ENCODE measurements around the gene KDF1. TPM values are rescaled to one million over a fixed set of nuclear protein-coding genes. Genes with fewer than 3 reads are reported as not detected.

The KDF1 gene
- total RNA-seq, 1 donor from 2014 or later = not detected

DNA sequence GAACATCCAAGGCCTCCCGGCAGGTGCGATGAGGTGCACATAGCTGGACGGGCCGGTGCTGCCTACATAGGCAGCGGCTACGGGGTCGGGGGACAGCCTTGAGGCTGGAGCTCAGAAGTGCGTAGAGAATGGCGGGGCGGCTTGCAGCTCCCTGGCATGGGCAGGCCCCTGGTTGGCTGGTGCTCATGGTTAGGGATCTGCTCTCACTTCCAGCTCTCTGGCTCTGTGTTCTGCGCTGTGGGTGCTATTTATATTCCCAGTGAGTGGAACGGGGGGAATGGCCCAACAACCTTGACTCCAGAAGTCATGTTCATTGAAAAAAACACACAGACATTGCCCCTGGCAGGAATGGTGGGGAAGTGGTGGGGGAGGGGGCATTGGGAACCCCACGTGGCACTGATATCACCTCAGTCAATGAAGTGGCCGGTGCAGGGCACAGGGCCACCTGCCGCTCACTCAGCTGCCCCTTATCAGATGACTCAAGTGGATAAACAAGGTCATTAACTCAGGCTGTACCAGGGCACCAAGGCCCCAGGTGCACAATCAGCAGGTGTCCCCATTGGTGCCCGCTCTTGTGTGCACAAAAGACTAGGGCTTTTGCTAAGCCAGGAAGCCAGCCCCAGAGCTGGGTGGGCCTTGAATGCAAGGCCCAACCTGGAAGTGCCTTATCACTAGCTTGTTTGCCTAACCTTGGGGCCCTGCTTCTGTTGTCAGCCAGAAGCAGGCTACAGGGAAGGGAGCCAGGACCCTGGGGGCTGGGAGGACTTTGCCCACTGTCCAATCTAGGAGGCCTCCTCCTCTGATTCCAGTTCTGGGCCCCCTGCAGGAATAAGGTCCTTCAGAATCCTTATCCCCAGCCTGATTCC lies 46.3 kb downstream of the KDF1 start, which contains the start of gene NR0B2:
TSS of gene NR0B2 (minus strand) at position 222 of the 866 bp plus-strand sequence. CDS start at position 187, 35 bp downstream.
- no peak for DNase-seq

DNA sequence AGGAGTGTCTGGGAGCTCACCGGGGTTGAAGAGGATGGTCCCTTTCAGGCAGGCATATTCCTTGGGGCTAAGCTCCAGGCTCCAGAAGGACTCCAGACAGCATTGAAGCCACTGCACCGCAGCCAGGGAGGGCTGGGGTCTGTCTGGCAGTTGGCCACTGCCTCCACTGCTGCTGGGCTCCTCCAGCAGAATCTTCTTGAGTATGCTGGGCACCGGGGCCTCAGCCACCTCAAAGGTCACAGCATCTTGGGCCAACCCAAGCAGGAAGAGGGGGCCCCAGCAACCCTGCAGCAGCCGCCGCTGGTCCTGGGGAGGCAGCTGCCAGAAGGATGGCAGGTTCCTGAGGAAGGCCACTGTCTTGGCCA lies 46.9 kb downstream of the KDF1 start:
- no peak for DNase-seq

DNA sequence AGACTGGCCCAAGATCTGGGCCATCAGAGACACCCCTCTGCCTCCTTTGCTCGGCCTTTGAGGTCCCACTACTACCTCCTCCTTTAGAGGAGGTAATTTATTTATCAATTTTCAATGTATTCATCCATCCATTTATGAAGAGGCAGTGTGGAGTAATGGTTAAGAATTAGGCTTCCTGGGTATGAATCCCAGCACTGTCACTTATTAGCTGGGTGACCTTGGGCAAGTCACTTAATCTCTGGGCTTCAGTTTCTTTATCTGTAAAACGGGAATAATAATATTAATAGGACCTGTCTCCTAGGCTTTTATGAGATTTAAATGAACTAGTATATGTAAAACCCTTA lies 48.1 kb downstream of the KDF1 start:
- no peak for DNase-seq

DNA sequence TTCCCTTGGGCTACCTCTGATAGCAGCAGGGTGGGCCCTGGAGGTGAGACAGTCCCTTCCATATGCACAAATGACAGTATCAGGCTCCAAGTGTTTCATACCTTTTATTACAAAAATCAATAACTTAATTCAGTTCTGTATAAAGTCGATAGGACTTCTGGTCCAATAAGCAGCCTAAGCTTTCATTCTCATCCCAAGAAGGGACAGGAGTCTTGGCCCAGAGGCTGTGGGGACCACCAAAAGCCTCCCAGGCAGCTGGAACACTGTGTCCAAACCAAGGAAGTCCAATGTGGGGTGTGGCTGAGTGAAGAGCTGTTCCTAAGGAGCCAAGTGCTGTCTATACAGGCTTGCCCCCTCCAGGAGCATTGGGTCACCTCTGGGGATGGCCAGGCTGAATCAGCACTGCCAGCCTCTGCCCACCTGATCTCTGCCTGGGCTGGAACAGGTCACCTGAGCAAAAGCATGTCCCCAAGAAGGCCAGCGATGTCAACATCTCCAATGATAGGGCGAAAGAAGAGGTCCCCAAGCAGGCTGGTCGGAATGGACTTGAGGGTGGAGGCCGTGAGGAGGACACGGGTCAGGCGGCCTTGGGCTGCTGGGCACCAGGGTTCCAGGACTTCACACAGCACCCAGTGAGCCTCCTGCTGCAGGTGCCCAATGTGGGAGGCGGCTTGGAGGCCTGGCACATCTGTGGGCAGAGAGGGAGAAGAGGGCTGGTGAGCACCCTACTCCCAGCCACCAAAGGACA lies 48.7 kb downstream of the KDF1 start:
- DNase-seq = no peak

DNA sequence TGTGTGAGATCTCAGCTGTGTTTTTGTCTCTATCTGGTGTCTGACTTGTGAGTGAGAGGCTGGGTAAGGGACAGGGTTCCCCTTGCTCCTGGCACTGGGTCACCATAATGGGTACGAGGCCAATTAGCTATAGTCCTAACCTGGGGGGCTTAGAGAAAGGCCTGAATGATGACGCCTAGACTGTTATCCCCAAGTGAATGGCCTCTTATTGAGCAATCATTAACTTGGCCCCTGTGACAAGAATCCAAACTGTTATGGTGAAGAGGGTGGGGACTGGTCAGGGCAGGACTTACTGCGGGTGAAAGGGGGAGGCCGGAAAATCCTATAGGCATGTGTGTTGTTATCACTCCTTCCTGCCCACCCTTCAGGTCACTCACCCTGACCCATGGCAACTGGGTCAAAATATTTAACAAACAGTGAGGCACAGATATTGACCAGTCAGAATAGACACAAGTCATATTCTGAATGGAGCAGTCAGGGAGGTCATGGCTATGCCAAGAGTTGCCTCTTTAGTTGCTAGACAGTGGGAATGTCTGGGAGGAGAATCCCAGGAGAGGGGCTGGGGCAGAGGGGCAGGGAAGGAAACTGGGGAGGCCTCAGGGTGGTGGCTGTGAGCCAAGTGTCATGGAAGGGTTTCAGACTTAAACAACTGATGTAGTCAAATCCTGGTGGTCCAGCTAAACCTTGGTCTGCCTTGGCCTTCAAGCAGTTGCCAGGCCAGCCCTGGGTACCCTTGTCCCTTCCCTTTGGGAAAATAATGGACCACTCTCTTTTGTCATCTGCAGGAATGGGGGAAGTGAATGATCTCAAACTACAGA lies 49.7 kb downstream of the KDF1 start:
- DNase-seq = no peak

DNA sequence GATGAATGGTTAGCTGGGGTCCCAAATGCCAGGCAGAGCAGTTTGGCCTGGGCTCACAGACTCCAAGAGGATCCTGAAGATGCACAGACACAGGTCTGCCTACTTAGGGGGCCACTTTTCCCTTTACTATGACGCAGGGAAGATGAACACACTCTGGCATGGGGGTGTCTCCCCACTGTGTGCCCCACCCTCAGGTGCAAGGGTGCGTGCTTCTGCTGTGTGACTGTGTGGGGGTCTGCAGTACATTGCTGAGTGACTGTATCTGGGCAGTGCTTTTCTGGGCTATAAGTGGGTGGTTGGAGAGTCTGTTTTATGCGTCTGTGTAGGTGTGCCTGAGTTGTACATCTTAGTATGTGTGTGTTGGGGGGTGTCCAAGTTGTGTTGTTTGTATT lies 50.3 kb downstream of the KDF1 start:
- DNase-seq = no peak

DNA sequence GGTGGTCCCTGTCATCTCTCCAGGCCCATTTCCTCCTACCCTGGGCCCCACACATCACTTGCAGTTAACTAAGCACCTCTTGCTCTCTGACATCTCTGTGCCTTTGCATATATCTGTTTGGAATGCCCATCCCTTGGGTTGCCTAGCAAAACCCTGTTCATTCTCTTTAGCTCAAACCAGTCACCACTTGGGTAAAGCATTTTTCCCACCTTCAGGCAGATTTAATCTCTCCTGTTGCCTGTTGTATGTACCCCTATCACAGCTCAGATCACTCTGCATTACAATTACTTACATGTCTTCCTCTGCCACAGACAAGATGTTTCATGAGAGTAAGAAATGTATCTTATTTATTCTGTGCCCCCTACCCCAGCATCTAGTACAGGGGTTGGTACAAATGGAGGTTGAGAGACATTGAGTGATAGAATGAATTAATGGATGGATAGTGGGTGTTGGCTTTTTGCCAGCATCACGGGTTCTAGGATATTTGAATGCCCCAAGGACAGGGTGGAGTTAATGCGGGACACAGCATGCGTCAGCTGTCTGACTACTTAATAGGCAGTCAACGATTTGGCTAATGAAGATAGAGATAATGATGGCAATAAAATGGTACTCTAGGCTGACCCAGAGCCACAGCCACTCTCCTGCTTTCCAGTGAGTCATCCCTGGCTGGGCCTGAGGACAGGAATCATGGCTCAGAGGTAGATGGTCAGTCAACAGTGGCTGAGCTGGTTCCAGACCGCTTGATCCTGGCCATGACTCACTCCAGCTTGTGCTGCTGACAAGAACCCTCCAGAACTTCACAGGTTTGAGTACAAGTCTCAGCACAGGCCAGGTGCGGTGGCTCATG lies 53.0 kb downstream of the KDF1 start:
- peak; percentile 69 for DNase-seq

DNA sequence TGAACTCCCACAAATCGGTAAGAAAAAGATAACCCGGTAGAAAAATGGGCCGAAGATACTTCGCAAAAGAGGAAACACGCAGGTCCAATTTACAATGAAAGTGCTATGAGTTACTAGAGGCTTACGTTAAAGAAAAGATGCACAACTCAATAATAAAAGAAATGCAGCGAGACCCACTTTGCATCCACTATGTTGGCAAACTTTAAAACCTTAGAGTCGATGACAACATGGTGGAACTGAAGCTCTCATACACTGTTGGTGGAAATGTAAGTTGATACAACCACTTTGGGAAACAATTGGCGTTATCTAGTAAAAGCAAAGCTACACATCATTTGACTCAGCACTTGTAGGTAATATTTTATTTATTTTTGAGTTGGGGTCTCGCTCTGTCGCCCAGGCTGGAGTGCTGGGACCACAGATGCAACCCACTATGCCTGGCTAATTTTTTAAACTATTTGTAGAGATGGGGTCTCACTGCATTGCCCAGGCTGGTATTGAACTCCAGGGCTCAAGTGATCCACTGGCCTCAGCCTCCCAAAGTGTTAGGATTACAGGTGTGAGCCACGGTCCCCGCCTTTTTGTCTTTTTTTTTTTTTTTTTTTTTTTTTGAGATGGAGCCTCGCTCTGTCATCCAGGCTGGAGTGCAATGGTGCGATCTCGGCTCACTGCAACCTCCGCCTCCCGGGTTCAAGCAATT lies 59.3 kb downstream of the KDF1 start:
- DNase-seq = no peak

DNA sequence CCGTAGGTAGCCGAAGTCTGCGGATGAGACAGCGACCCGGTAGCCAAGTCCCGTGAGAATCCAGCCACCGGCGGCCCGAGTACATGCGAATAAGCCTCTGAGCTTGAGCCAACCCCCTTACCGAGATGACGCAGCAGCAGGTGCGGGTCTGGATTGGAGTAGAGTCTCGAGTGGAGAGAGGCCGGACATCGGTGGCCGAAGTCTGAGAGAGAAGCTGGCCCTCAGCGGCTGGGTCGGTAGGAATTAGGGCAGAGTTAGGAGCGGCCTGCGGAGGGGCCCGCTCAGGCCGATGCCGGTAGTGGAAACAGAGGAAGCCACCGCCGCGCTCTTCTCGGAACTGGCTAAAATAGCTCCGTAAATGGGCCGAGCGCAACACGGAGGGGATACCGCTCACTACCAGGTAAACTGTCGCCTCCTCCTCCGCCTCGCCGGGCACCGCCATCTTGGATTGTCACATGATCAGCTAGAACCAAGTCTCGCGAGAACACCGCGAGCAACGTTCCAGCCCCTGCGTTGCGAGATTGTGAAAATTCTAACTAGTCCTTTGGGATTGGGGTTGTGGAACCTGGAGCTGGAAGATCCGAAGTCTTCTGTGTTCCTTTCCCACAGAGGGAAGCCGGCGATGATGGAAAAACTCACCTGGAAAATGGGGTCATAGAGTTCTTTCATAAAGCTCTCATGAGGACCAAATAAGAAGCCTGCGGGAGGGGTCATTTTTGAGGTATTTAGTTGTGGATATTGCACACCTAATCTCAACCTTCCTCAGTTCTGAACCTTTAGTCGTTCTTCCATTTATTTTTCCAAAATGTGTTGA lies 60.1 kb downstream of the KDF1 start, which contains the start of gene GPATCH3:
TSS of gene GPATCH3 (minus strand) at position 467 of the 814 bp plus-strand sequence. CDS start at position 442, 25 bp downstream.
- DNase-seq = peak; percentile 96

Other genes starting within 250 kb of the KDF1 start
- gene PIGV, start 172.5 kb downstream of the KDF1 start, total RNA-seq = 9.4 and 10.1 TPM in 2 replicates
- 6.8 and 9.2 TPM in 2 replicates for gene ZDHHC18, start 133.8 kb downstream of the KDF1 start, total RNA-seq
- 0.51 and 0.70 TPM in 2 replicates for gene SFN, start 97.3 kb downstream of the KDF1 start, total RNA-seq
- gene GPN2, start 70.2 kb downstream of the KDF1 start, total RNA-seq = 9.4 and 10.7 TPM in 2 replicates
- 10.7 and 11.2 TPM in 2 replicates for gene GPATCH3, start 60.0 kb downstream of the KDF1 start, total RNA-seq
- gene NR0B2, start 46.5 kb downstream of the KDF1 start, total RNA-seq = not detected in 2 replicates
- gene NUDC, start 38.7 kb downstream of the KDF1 start, total RNA-seq = 20.4 and 33.3 TPM in 2 replicates
- 2.5 and 4.8 TPM in 2 replicates for gene TRNP1, start 33.2 kb upstream of the KDF1 start, total RNA-seq
- 0.17 and 0.33 TPM in 2 replicates for gene TENT5B, start 52.4 kb upstream of the KDF1 start, total RNA-seq
- 5.6 and 20.1 TPM in 2 replicates for gene SLC9A1, start 194.7 kb upstream of the KDF1 start, total RNA-seq

Measured in dermis blood vessel endothelial cell (primary cell).